Calu3 (cell line): Measurements from ENCODE around the gene ATG101. TPM values are rescaled to one million over a fixed set of nuclear protein-coding genes. Genes with fewer than 3 reads are reported as not detected.
A peak's percentile ranks its signal among the peaks of the same experiment; 100 is the strongest.

ENCODE experiments used
- BruUV-seq: library from RNA; stranded (reverse); fragments of 400-500 nt; replicated peaks from 2 replicates; lab custom pipeline; 2021; lab: Mats Ljungman, UMichigan
- CTCF ChIA-PET: fragments of 300-600 bp; sonication (Branson Sonifier 250); formaldehyde crosslinking; loops from one replicate; lab custom pipeline; 2022; ENCODE audit warnings: antibody characterized with exemption; lab: Charles Lee
- DNase-seq: peaks from one replicate; pipeline ENCODE4 v3.0.0; 2022
- H3K27ac Mint-ChIP-seq: one replicate; pipeline ENCODE4 v1.8.0; 2022; ENCODE audit warnings: mixed read lengths; ENCODE audit not compliant: unreplicated experiment
- H3K27me3 Mint-ChIP-seq: one replicate; pipeline ENCODE4 v1.8.0; 2022; ENCODE audit warnings: mixed read lengths; ENCODE audit not compliant: unreplicated experiment
- H3K36me3 Mint-ChIP-seq: one replicate; pipeline ENCODE4 v1.8.0; 2022; ENCODE audit warnings: mild to moderate bottlenecking, moderate library complexity, mixed read lengths; ENCODE audit not compliant: insufficient read depth, unreplicated experiment
- H3K4me1 Mint-ChIP-seq: one replicate; pipeline ENCODE4 v1.8.0; 2022; ENCODE audit warnings: mild to moderate bottlenecking, low read depth, mixed read lengths; ENCODE audit not compliant: unreplicated experiment
- H3K4me3 Mint-ChIP-seq: one replicate; pipeline ENCODE4 v1.8.0; 2022; ENCODE audit warnings: mild to moderate bottlenecking, low read depth, moderate library complexity, mixed read lengths; ENCODE audit not compliant: unreplicated experiment
- H3K9me3 Mint-ChIP-seq: one replicate; pipeline ENCODE4 v1.8.0; 2022; ENCODE audit warnings: low read depth, mixed read lengths; ENCODE audit not compliant: unreplicated experiment
- intact Hi-C: fragments of 100-400 bp; cut with micrococcal nuclease; formaldehyde crosslinking; loops from one replicate; pipeline ENCODE4 v1.10.0; 2022; ENCODE audit not compliant: unreplicated experiment
- total RNA-seq: library from RNA; stranded (reverse); gene quantifications from 2 replicates; pipeline ENCODE4 v1.2.3, GENCODE V29; 2022
- TF ChIP-seq, protein P1 (sequence below): fragments of 200-600 bp; IDR thresholded peaks from one replicate; pipeline ENCODE4 v1.8.0; 2022; ENCODE audit warnings: antibody characterized with exemption; ENCODE audit not compliant: unreplicated experiment

The ATG101 gene
- total RNA-seq, 1 experiment from 2014 or later = 32.8 TPM

GRCh38 chr12:52027085-52027843 is 42.5 kb upstream of the ATG101 start:
- no TSS peak for BruUV-seq
- H3K27ac Mint-ChIP-seq = no peak overlapping the region
- CTCF ChIA-PET = no interaction called here
- peaks cover 18% of the 10 kb centered on the region for H3K36me3 Mint-ChIP-seq
- TF ChIP-seq, protein P1, sequence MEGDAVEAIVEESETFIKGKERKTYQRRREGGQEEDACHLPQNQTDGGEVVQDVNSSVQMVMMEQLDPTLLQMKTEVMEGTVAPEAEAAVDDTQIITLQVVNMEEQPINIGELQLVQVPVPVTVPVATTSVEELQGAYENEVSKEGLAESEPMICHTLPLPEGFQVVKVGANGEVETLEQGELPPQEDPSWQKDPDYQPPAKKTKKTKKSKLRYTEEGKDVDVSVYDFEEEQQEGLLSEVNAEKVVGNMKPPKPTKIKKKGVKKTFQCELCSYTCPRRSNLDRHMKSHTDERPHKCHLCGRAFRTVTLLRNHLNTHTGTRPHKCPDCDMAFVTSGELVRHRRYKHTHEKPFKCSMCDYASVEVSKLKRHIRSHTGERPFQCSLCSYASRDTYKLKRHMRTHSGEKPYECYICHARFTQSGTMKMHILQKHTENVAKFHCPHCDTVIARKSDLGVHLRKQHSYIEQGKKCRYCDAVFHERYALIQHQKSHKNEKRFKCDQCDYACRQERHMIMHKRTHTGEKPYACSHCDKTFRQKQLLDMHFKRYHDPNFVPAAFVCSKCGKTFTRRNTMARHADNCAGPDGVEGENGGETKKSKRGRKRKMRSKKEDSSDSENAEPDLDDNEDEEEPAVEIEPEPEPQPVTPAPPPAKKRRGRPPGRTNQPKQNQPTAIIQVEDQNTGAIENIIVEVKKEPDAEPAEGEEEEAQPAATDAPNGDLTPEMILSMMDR = no peak
- no peaks in the 10 kb centered on the region for H3K27me3 Mint-ChIP-seq
- H3K9me3 Mint-ChIP-seq = no peaks in the 10 kb centered on the region
- H3K4me1 Mint-ChIP-seq = peaks cover 27% of the 10 kb centered on the region
- no peak overlapping the region for H3K4me3 Mint-ChIP-seq
- intact Hi-C loops = no loop called here
- DNase-seq = no peak

- no peak overlapping the region for H3K27ac Mint-ChIP-seq
- intact Hi-C loops = no loop called here
- H3K9me3 Mint-ChIP-seq = no peaks in the 10 kb centered on the region
- TF ChIP-seq, protein P1 = no peak
- H3K4me1 Mint-ChIP-seq = peaks cover 28% of the 10 kb centered on the region
- H3K27me3 Mint-ChIP-seq = no peaks in the 10 kb centered on the region
- H3K4me3 Mint-ChIP-seq = no peak overlapping the region
- CTCF ChIA-PET = interaction anchor here (0.6 kb wide), 1 partner anchor 394 kb away, joined by 4 read pairs; no protein-coding TSS in a partner anchor
- H3K36me3 Mint-ChIP-seq = peaks cover 15% of the 10 kb centered on the region
- peak; percentile 31 for DNase-seq
- BruUV-seq = no TSS peak
Observed at GRCh38 chr12:52029685-52030084, 40.1 kb upstream of the ATG101 start.

DNA sequence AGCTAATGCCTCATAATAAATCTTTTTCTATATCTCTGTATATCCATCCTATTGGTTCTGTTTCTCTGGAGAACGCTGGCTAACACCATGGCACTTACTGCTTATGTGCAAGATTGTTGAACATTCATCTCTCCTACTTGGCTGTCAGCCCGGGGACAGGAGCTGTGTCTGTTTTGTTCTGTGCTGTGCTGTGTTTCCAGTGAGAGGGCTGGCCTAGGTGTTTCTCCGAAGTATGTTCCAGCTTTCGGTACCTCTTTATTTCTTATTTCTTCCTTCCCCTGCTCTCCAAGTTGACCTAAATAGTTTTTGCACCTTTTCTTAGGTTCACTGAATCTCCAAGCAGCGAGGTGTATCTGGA is 37.4 kb upstream of the ATG101 start:
- DNase-seq = no peak
- Mint-ChIP-seq H3K4me3 (peak overlapping the region; percentile 68), H3K36me3 (peaks cover 12% of the 10 kb centered on the region), H3K9me3 (no peaks in the 10 kb centered on the region), H3K4me1 (peaks cover 11% of the 10 kb centered on the region), H3K27ac (peak overlapping the region; percentile 52), H3K27me3 (no peaks in the 10 kb centered on the region)
- TF ChIP-seq, protein P1 = no peak
- intact Hi-C loops = no loop called here
- TSS peak; percentile 92 for BruUV-seq
- CTCF ChIA-PET = interaction anchor here (0.6 to 1.4 kb wide), 9 partner anchors 9 to 674 kb away, joined by 3 to 8 read pairs (median 4); partner anchors contain the start of genes ATG101 and NR4A1

GRCh38 chr12:52032804-52033445 is 36.9 kb upstream of the ATG101 start:
- Mint-ChIP-seq H3K36me3 (peaks cover 17% of the 10 kb centered on the region), H3K4me3 (peak overlapping the region; percentile 68), H3K4me1 (peaks cover 11% of the 10 kb centered on the region), H3K27ac (peak overlapping the region; percentile 71), H3K9me3 (no peaks in the 10 kb centered on the region), H3K27me3 (no peaks in the 10 kb centered on the region)
- intact Hi-C loops = no loop called here
- peak; percentile 92 for DNase-seq
- TF ChIP-seq, protein P1 = no peak
- CTCF ChIA-PET = interaction anchor here (0.6 to 1.4 kb wide), 8 partner anchors 10 to 673 kb away, joined by 3 to 8 read pairs (median 4); partner anchors contain the start of genes ATG101 and NR4A1
- no TSS peak for BruUV-seq
